Measurements from ENCODE around the gene ZNF541. TPM values are rescaled to one million over a fixed set of nuclear protein-coding genes. Genes with fewer than 3 reads are reported as not detected.
A peak's percentile ranks its signal among the peaks of the same experiment; 100 is the strongest.

The ZNF541 gene
- not detected in 2 replicates for total RNA-seq (2014; rRNA removed; shearing (Covaris generic))

GRCh38 chr19:47573071-47574026, at the start of gene ZNF541:
TSS of gene ZNF541 (minus strand) at chr19:47573148. CDS start at chr19:47555856, 17,292 bp downstream.
- Histone ChIP-seq H3K4me3 (no peak within 1 kb of the TSS), H3K9me3 (replicated peaks) (no peaks in the 10 kb centered on the region), H3K27ac (no peak within 1 kb of the TSS), H3K4me1 (no peaks in the 10 kb centered on the region), H3K36me3 (no peaks in the 10 kb centered on the region), H3K27me3 (peaks cover 7% of the 10 kb centered on the region)
- DNase-seq, result no peak

- Histone ChIP-seq H3K27ac (no peak overlapping the region), H3K27me3 (no peaks in the 10 kb centered on the region), H3K4me1 (no peaks in the 10 kb centered on the region), H3K4me3 (no peak overlapping the region), H3K36me3 (no peaks in the 10 kb centered on the region), H3K9me3 (replicated peaks) (no peaks in the 10 kb centered on the region)
- DNase-seq, result no peak
These were observed 46.8 kb upstream of the ZNF541 start for GRCh38 chr19:47619763-47620162.

GRCh38 chr19:47618771-47619170, 45.8 kb upstream of the ZNF541 start:
- Histone ChIP-seq H3K9me3 (replicated peaks) (no peaks in the 10 kb centered on the region), H3K36me3 (no peaks in the 10 kb centered on the region), H3K4me1 (no peaks in the 10 kb centered on the region), H3K27ac (no peak overlapping the region), H3K4me3 (no peak overlapping the region), H3K27me3 (no peaks in the 10 kb centered on the region)
- DNase-seq, result no peak

- DNase-seq, result no peak
- Histone ChIP-seq H3K9me3 (replicated peaks) (no peaks in the 10 kb centered on the region), H3K4me3 (no peak overlapping the region), H3K27me3 (no peaks in the 10 kb centered on the region), H3K4me1 (no peaks in the 10 kb centered on the region; the same call in 1 of the 2 replicates), H3K27ac (no peak overlapping the region), H3K36me3 (no peaks in the 10 kb centered on the region)
These were observed 42.8 kb upstream of the ZNF541 start for GRCh38 chr19:47615714-47616113.

GRCh38 chr19:47615230-47615629, 42.3 kb upstream of the ZNF541 start:
- H3K36me3 ChIP-seq, result no peaks in the 10 kb centered on the region
- no peak overlapping the region for H3K4me3 ChIP-seq
- DNase-seq, result no peak
- no peaks in the 10 kb centered on the region for H3K27me3 ChIP-seq
- H3K27ac ChIP-seq, result no peak overlapping the region
- H3K4me1 ChIP-seq, result no peaks in the 10 kb centered on the region; the same call in 1 of the 2 replicates
- H3K9me3 ChIP-seq (replicated peaks), result no peaks in the 10 kb centered on the region

- Histone ChIP-seq H3K27me3 (no peaks in the 10 kb centered on the region), H3K36me3 (no peaks in the 10 kb centered on the region), H3K4me1 (no peaks in the 10 kb centered on the region; the same call in 1 of the 2 replicates), H3K9me3 (replicated peaks) (no peaks in the 10 kb centered on the region), H3K27ac (no peak overlapping the region), H3K4me3 (no peak overlapping the region)
- no peak for DNase-seq
These were observed 41.6 kb upstream of the ZNF541 start for GRCh38 chr19:47614559-47614958.

- no peaks in the 10 kb centered on the region for H3K27me3 ChIP-seq
- H3K4me3 ChIP-seq, result no peak overlapping the region
- no peak overlapping the region for H3K27ac ChIP-seq
- DNase-seq, result no peak
- no peaks in the 10 kb centered on the region; the same call in 1 of the 2 replicates for H3K4me1 ChIP-seq
- no peaks in the 10 kb centered on the region for H3K9me3 ChIP-seq (replicated peaks)
- no peaks in the 10 kb centered on the region for H3K36me3 ChIP-seq
These were observed 41.0 kb upstream of the ZNF541 start for GRCh38 chr19:47614021-47614295.

- H3K4me3 ChIP-seq, result no peak overlapping the region
- no peaks in the 10 kb centered on the region for H3K36me3 ChIP-seq
- no peak for DNase-seq
- H3K27me3 ChIP-seq, result no peaks in the 10 kb centered on the region
- no peaks in the 10 kb centered on the region; the same call in 1 of the 2 replicates for H3K4me1 ChIP-seq
- no peak overlapping the region for H3K27ac ChIP-seq
- H3K9me3 ChIP-seq (replicated peaks), result no peaks in the 10 kb centered on the region
These were observed 40.4 kb upstream of the ZNF541 start for GRCh38 chr19:47613165-47614020.

- Histone ChIP-seq H3K27ac (no peak overlapping the region), H3K4me3 (no peak overlapping the region), H3K9me3 (replicated peaks) (no peaks in the 10 kb centered on the region), H3K27me3 (no peaks in the 10 kb centered on the region), H3K4me1 (no peaks in the 10 kb centered on the region; the same call in 1 of the 2 replicates), H3K36me3 (no peaks in the 10 kb centered on the region)
- DNase-seq, result no peak
These were observed 38.0 kb upstream of the ZNF541 start for GRCh38 chr19:47610902-47611301.

- Histone ChIP-seq H3K4me3 (peak overlapping the region; percentile 99), H3K27ac (peak overlapping the region; percentile 29), H3K9me3 (replicated peaks) (no peaks in the 10 kb centered on the region), H3K4me1 (no peaks in the 10 kb centered on the region; the same call in 1 of the 2 replicates), H3K27me3 (no peaks in the 10 kb centered on the region), H3K36me3 (no peaks in the 10 kb centered on the region)
- peak; percentile 64 to 65 for DNase-seq
These were observed 37.3 kb upstream of the ZNF541 start for GRCh38 chr19:47609906-47610894.

- Histone ChIP-seq H3K9me3 (replicated peaks) (no peaks in the 10 kb centered on the region), H3K27me3 (no peaks in the 10 kb centered on the region), H3K4me1 (no peaks in the 10 kb centered on the region; the same call in 1 of the 2 replicates), H3K4me3 (peak within 1 kb of the TSS; percentile 99), H3K27ac (peak within 1 kb of the TSS; percentile 78), H3K36me3 (no peaks in the 10 kb centered on the region)
- peak; percentile 78 to 84 for DNase-seq
These were observed 36.3 kb upstream of the ZNF541 start, which contains the start of gene BICRA for GRCh38 chr19:47608969-47609905. TSS of gene BICRA (plus strand) at chr19:47609134. CDS start at chr19:47673575, 64,441 bp downstream.

- Histone ChIP-seq H3K9me3 (replicated peaks) (no peaks in the 10 kb centered on the region), H3K36me3 (no peaks in the 10 kb centered on the region), H3K27ac (peak overlapping the region; percentile 78), H3K4me3 (peak overlapping the region; percentile 99), H3K27me3 (no peaks in the 10 kb centered on the region), H3K4me1 (no peaks in the 10 kb centered on the region; the same call in 1 of the 2 replicates)
- peak; percentile 91 to 95 for DNase-seq
These were observed 35.3 kb upstream of the ZNF541 start for GRCh38 chr19:47608074-47608918.

All from SJCRH30 (cell line).